8988T (cell line): Measurements from ENCODE around the gene MYO3A.
"Not testable (repeated sequence)": the region's sequence is repeated elsewhere in the genome, so short reads cannot be mapped to it uniquely, and the experiment has no call there.

Source experiments
- DNase-seq: peaks from one replicate; pipeline ENCODE4 v3.0.0; 2011

Gene MYO3A

DNA sequence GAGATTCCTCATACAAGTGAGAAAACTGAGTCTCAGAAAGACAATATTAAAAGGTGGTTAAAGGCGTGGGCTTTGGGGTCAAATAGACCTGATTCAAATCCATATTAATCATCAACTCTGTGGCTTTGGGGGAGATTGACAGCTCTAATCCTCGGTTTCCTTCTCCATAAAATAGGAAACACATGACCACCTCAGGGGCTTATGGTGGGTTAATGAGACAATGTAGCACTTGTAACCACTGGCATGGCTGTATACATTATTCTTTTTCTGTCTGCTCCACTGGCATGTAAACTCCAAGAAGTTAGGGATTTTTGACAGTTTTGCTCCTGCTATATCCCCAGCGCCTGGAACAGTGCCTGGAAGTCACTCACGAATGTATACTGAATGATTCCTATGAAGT is 161.8 kb downstream of the MYO3A start:
- no peak for DNase-seq

DNA sequence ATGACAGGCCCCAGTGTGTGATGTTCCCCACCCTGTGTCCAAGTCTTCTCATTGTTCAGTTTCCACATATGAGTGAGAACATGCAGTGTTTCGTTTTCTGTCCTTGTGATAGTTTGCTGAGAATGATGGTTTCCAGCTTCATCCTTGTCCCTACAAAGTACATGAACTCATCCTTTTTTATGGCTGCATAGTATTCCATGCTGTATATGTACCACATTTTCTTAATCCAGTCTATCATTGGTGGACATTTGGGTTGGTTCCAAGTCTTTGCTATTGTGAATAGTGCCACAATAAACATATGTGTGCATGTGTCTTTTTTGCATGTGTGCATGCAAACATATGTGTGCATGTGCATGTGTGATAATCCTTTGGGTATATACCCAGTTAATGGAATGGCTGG is 163.5 kb downstream of the MYO3A start:
- not testable (repeated sequence) for DNase-seq

DNA sequence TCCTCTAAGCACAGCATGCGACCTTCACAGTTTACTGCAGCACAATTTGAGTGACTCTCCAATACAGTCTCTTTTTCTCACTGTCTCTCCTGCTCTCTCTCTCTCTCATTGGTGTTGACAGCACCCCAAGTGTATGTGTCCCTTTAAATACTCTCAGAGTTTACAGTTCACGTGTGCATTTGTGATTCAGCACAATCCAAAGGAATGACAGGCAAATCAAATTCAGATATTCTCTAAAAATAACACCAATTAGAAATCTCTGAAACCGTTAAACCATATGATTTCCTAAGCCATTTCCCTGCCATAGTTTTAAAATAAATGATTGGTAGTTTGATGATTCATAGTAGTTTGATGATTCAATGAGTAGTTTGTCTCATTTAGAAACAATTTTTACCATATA is 178.5 kb downstream of the MYO3A start:
- no peak for DNase-seq

DNA sequence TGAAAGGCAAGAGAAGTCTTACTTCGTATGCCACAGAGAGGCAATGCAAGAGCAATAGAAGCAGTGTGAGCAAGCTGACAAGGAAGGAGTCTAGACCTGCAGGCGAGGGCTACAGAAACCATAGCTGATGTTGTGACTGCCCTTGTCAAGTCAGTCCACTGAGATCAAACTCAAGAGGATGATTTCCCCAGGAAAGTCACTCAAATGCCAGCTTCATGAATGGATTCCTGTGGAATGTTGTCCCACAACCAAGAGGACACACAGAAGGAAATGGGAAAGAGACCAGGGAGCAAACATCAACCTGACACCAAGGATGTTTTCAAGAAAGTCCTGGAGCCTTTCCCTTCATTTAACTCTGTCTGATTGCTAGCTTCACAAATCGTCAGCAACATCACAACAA is 204.6 kb downstream of the MYO3A start:
- DNase-seq, result no peak

DNA sequence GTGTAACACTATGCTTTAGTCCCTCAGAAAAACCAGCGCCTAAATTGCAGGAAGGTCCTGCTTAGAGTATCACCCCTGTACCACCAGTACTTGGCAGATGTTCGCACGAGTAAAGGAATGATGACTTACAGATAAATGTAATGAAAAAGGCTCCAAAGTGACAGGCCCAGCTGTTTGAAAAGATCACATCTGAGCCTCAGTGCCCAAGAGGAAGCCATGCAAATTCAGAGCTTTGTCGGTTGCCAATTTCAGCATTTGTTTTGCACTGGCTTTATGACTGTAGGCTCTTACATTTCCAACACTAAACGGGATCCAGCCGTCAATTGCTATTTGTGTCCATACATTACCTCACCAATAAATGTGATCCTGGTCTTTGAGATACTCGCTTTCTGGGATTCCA is 222.0 kb downstream of the MYO3A start:
- DNase-seq, result no peak

DNA sequence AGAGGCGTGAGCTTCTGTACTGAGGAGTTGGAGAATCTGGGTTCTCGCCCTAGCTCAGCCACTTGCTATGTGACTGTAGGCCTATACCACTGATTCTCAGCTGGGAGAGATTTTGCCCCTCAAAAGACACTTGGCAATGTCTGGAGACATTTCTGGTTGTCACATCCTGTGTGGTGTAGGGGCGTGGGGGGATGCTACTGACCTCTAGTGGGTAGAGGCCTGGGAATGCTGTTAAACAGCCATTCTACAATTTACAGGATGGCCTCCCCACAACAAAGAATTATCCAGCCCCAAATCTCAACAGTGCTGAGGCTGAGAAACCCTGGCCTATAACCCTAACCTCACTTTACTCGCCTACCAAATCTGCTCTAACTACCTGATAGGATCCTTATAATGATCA is 223.7 kb downstream of the MYO3A start:
- no peak for DNase-seq

DNA sequence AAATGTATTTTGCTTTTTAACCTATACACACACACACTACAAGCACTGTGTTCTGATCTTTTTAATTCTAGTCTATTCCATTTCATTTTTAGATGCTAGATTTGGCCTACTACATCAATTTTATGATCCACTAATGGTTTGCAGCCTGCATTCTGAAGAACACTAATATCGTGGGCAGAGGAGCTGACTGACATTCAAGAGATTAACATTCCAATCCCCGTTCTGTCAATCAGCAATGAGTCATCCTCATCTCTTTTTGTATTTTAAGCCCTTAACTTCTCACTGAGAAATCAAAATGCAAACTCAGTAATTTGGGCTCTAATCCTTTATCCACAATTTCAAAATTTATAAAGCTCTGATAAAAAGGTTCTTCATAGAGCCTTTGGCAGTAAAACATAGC is 235.4 kb downstream of the MYO3A start:
- DNase-seq, result no peak

DNA sequence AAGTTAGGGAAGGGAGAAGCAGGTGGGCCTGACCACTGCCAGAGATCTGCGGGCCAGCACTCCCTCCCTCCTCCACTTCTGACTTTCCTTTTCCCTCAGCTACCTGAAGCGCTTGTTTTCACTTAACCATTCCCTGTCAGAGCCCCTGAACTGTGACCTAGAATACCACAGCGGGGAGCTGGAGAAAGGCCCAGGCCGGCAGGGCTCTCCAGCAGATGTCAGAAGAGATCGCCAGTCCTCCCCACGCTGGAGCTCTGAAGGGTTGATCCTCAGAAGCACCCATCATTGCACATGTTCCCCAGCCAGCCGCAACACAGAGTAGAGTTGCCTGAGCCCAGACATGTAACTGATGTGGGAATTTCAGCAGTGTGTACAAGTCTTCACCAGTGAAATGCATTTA is 238.1 kb downstream of the MYO3A start:
- DNase-seq, result no peak

DNA sequence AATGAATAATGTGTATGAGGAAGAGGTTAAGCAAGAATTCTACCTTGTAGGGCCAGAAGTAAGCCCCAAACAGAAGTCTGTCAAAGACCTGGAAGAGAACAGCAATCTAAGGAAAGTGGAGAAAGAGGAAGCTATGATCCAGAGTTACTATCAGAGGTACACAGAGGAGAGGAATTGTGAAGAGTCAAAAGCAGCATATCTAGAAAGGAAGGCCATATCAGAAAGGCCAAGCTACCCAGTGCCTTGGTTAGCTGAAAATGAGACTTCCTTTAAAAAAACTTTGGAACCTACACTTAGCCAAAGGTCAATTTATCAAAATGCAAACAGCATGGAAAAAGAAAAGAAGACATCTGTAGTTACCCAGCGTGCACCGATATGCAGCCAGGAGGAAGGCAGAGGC is 239.8 kb downstream of the MYO3A start:
- no peak for DNase-seq

DNA sequence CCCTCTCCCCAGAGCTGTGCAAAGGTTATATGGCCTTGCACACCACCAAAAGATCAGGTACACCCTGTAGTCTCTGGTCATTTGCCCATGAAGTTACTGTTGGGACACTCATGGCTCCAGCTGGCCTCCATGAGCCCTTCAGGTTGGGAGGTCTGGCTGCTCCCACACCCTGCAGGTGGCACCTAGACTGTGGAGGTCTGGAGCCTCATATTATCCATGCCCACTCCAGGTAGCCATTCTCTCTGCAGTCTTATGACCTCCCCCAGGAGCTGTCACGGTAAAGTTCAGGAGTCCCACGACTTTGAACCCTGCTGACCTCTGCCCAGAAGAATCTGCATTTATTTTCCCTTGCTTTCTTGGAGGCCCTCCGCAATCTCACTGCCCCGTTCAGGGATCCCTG is 243.3 kb downstream of the MYO3A start:
- DNase-seq, result no peak

DNA sequence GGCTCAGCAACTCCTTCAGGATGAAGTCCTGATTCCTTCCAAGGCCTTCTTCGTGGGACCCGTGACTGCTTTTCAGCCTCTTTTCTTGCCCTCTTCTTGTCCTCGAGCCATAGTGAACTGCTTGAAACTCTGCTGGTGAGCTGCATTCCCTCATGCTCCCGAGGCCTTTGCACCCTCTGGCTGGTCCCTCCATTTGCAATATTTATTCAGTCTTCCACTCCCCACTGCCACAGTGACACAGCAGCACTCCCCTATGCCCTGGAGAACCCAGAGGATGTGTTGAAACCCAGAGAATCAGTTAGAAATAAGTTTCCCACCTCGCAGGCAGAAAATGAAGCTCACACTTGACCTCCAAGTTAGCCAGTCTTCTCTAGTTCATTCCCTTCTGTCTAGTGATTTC is 260.2 kb downstream of the MYO3A start:
- DNase-seq, result no peak

DNA sequence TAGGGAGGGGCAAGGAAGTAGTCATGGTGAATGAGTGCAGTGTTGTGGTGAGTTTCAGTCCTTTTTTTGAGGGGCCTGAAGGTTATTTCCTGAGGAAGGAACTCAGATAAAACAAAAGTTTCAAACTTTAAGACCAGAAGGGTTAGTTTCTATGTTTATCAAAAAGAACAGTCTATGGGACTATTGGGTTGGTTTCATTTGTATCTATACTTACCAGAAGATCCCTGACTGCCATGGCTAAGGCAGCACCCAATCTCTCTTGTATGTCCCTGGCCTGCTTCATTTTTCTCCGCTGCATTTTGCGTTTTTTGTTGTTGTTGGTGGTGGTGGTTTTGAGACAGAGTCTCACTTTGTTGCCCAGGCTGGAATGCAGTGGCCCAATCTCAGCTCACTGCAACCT is 263.2 kb downstream of the MYO3A start:
- DNase-seq, result no peak

DNA sequence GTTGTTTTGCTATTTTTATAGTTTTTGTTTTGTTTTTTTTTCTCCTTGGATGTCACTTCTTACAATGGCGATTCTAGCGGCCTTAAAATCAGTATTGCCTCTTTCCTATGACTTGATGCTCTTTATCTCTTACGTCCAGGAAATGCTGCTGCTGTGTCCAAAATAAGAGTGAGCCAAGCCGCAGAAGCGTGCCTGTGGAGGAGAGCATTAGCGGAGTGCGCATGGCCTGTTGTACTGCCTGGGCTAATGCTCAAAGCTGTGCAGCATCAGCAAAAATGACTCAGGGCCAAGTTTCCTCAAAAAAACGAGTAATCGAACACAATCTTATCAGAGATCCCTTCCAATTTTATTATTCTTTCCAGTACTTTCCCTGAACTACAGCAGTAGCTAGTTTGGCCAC is 264.1 kb downstream of the MYO3A start:
- no peak for DNase-seq

DNA sequence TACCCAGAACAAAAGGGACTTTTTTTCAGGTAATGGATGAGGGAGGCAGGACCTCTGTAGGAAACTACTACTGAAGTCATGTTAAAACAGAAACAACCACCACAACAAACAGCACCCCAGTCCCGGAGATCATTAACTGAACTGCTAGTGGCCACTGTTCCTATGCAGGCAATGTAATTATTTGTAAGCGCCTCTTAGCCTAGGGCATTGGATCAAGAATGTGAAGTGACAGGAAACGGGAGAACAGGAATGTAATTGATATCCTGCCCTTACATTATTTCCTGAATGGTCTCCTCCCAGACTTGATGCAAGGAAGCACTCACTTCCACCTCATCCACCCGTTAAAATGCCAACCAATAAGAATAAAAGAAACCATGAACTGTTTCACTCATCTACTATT is 265.8 kb downstream of the MYO3A start:
- no peak for DNase-seq

DNA sequence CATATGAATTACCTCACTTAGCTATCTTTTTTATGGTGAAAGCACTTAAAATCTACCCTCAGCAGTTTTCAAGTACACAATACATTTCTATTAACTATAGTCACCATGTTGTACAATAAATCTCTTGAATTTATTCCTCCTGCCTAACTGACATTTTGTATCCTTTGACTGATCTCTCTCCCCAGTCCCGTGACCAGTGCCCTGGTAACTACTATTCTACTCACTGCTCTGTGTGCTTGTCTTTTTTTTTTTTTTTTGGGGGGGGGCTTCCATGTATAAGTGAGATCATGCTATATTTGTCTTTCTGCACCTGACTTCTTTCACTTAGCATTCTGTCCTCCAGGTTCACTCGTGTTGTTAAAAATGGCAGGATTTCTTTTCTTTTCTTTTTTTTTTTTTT is 271.2 kb downstream of the MYO3A start:
- no peak for DNase-seq

DNA sequence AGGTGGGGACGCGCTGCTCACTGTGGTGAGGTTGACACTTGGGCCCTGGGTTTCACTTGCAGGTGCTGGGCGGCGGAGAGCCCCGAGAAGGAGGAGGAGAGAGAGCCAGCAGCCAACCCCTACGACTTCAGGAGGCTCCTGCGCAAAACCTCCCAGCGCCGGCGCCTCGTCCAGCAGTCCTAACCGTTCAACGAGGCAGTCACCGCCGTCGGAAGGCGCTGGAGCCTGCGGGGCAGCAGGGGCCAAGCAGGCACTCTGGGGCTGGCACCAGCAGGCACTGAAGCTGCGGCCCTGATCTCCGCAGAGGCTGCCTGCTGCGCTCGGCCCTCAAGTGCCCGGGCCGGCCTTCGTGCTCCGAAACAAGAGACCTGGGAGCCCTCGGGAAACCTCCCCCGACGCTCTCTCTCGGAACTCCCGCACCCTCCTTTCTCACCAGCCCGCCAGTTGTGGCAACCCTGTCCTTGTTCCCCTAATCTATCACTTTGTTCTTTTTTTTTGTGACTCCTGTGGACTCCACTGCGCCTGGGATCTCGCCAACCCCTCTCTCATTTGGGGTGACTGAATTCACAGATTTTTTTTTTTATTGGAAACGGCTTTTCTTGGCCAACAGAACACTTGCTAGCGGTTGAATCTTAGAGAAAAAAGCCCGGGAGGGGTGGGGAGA is 277.9 kb downstream of the MYO3A start:
- no peak for DNase-seq

DNA sequence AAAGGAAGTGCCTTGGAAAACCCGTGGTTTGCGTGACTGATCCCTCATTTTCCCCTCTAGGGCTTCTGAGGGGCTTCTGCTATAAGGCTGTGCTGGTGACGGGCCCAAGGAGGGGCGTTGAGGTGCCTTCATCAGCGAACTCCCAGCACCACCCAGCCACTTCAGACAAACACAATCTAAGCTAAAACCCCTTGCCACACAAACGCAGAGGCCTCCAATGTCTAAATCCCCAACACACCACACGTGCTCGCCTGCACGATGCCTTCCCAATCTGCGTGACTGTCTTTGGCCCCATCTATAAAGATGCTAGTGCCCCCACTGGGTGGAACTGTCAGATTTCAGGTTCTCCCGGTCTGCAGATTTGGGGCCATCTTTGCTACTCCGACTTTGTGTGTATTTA is 278.5 kb downstream of the MYO3A start:
- no peak for DNase-seq

DNA sequence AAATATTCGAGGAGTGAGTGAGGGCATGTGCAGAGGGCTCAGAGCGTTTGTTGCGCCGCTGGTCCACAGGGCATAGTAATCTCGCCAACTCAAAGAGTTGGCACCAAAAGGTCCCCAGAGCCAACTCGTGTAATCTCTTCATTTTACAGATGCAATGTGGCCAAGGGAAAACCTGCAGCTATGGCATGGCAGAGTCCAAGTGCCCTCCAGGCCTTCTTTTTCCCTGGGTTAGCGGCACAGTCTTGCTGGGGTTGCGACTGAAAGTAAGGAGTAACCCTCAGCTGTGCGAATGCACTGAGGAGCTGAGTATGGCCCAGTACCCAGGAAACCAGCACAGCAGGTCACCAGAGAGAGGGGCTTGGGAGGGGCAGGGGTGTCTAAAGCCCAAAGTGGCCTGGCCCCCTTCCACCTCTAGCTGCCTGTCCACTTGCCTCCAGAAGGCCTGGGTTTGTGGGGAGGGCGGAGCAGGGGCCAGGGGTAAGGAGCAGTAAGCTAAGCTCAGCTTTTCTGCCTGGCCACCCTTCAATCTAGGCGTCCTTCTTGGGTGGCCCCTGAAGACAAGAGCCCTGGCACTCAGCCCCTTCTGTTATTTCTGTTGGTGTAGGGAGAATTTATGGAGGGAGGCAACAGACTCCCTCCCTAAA is 279.2 kb downstream of the MYO3A start:
- no peak for DNase-seq

DNA sequence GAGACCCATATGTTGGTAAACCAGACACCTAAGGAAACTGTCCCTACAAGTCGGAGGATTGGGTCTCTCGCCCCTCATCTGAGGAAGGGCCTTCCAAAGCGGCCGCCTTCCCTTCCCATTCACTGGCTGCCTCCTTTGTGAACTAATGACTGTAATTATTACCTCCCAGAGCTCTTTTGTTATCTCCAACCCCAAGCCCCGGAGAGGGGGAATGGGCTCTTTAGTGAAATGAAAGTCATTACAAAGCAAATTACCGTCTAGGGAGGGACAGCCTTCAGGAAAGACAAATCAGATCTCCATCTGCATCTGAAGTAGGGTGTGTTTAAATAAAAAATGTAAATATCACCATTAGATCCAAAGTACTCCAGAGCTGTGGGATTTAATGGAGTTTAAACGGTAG is 280.0 kb downstream of the MYO3A start:
- no peak for DNase-seq

DNA sequence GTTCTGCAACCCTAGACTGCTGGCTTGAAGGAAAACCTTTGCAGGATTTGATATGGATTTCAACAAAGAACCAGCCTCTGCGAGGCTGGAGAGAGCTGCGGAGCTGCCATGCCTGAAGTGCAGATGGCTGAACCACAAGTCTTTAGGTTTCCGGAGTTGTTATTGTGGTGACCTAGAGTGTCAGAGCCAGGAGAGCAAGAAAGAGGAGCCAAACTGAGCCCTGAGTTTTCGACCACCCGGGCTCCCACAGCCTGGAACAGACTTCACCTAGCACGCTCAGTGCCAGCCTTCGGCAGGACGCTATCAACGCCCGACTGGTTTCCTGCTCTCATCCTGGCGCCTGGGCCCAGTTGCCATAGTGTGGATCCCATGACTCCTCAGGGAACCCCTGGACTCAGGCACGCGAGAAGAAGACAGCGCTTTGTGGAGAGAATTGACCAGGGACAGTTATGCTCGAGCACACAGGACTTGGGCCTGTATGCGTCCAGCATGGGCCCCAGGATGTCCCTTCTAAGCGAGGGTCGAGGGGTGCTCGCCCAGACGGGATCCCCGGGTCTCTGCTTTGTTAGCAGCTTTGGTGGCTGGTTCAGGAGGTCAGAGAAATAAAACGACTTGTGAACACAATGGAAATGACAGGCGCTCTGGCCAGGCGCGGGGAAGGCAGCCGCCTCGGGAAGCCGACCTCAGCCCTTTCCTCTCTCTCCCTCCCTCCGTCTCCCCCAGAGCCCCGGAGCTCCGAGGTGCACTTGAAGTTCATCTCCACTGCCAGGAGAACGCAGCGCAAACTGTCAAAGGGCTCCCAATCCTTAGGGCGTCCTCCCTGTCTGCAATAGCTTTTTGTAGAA is 280.7 kb downstream of the MYO3A start:
- DNase-seq, result no peak

DNA sequence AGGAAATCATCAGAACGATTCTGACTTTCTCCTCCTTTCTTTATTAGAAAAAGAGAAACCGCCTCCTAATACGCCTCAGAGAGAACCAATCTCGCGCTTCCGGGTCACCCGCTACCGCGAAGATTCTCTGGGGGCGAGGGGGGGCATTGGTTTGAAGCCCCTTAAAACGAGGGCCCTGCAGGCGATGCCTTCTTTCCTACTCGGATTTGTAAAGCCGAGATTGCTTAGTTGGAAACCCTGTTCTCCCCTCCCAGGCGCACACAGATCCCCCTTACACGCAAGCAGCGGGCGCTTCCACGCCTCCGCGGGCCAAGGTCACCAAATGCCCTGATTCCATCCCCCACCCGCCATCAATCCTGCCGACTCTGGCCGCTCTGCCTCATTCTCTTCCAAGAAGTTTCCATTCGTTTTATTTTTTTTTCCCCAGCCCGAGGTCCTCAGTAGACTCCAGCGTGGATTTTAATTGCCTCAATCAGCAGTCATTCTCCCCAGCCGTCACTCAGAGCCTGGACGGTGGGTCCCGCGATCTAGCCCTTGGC is 281.4 kb downstream of the MYO3A start:
- no peak for DNase-seq

DNA sequence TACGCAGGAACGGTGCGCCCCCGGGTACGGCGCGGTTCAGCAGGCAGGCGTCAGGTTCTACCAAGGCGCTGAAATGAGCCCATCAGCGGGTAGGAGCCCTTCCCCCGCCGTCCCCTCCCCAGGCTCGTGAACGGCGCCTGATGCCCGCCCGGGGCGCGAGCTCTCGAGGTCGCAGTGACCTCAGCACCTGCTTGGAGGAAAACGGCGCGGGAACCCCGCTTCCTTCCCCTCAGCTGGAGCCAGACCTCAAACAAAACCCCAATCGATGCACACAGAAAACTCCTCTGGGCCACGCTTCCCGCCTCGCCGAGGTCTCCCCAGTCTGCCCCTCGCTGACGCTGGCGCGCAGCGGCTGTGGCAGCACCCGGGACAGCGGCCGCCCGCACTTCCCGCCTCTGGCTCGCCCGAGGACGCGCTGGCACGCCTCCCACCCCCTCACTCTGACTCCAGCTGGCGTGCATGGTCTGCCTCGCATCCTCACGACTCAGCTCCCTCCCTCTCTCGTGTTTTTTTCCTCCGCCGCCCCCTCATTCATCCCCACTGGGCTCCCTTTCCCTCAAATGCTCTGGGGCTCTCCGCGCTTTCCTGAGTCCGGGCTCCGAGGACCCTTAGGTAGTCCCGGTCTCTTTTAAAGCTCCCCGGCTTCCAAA is 282.0 kb downstream of the MYO3A start:
- DNase-seq, result no peak

DNA sequence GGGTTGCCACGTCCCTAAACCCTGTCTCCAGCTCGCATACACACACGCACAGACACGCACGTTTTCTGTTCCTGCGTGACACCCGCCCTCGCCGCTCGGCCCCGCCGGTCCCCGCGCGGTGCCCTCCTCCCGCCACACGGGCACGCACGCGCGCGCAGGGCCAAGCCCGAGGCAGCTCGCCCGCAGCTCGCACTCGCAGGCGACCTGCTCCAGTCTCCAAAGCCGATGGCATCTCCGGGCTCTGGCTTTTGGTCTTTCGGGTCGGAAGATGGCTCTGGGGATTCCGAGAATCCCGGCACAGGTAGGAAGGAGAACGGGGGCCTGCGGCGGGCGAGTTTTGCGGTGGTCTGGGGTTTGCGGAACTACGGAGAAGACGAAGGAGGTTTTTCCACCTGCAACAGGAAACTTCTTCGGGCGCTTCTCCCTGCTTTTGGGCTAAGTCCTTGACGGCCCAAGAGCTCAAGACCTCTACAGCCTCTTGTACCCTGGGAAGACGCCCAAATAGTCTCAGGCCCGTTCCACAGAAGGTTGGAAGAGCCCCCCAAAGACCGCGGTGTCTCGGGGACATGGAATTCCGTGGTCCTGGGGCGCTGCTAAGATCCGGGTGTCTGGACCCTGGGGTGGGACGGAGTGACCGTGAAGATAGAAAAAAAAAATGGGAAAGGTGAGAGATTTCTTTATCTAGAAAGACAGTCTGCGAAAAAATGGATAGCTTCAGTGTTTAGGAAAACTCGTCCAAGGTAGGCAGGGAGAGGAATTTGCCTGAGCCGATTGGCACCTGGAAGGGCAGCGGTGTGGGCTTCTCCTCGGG is 282.8 kb downstream of the MYO3A start, which contains the start of gene GAD2:
TSS of gene GAD2 (plus strand) at position 190 of the 811 bp plus-strand sequence. CDS start at position 226, 36 bp downstream.
- DNase-seq, result no peak
